ENCODE data around the gene CFAP77. TPM values are rescaled to one million over a fixed set of nuclear protein-coding genes. Genes with fewer than 3 reads are reported as not detected.

Gene CFAP77
- total and polyA plus RNA-seq, 2 donors from 2014 or later, result 0.50 TPM; not detected in 1

GRCh38 chr9:132404228-132404881 lies 5.7 kb upstream of the CFAP77 start:
- H3K4me1 ChIP-seq (ENCODE audit: control insufficient read depth in 2 of 3, insufficient read depth in 2 of 3, low read depth in 1 of 3, low read length in 3 of 3), result peaks cover 0 to 12% (median 2%) of the 10 kb centered on the region in 3 donors
- H3K27me3 ChIP-seq (ENCODE audit: control insufficient read depth, insufficient read depth, low read length), result no peaks in the 10 kb centered on the region
- FAIRE-seq (no peak), DNase-seq (peak in 1 of 5 donors; percentile 25)
- intact Hi-C loops (cut with DNase I), result no loop called here
- H3K36me3 ChIP-seq (ENCODE audit: control insufficient read depth in 2 of 3, insufficient read depth in 3 of 3, low read length in 3 of 3), result peaks cover 2 to 14% (median 8%) of the 10 kb centered on the region in 3 donors
- H3K9me3 ChIP-seq (ENCODE audit: control insufficient read depth in 2 of 3, insufficient read depth in 1 of 3, low read length in 3 of 3), result no peaks in the 10 kb centered on the region
- no peak overlapping the region for H3K9ac ChIP-seq (ENCODE audit: low read length in 3 of 3)
- H3K4me3 ChIP-seq (ENCODE audit: low read length in 3 of 3), result no peak overlapping the region
- no peak overlapping the region for H3K27ac ChIP-seq (ENCODE audit: low read depth in 2 of 2, low read length in 2 of 2)
- no peak for TF ChIP-seq CTCF (IDR thresholded peaks at IDR 0.05; ENCODE audit: borderline replicate concordance, extremely low read depth, insufficient read depth)

GRCh38 chr9:132406554-132407122 lies 3.4 kb upstream of the CFAP77 start, which contains the start of gene TTF1:
Gene TTF1, minus strand, starts transcription at chr9:132406840. Its CDS starts 4,019 bp downstream, at chr9:132402821.
- H3K4me3 ChIP-seq (ENCODE audit: low read length in 3 of 3), result peak within 1 kb of the TSS; percentile 73 to 98 (median 74)
- FAIRE-seq (no peak), DNase-seq (peak; percentile 93 to 97 (median 95))
- peak; percentile 3 for TF ChIP-seq CTCF (IDR thresholded peaks at IDR 0.05; ENCODE audit: borderline replicate concordance, extremely low read depth, insufficient read depth)
- intact Hi-C loops (cut with DNase I), result no loop called here
- peak within 1 kb of the TSS; percentile 28 to 62 (median 41) for H3K9ac ChIP-seq (ENCODE audit: low read length in 3 of 3)
- peaks cover 0 to 23% (median 0%) of the 10 kb centered on the region in 3 donors for H3K4me1 ChIP-seq (ENCODE audit: control insufficient read depth in 2 of 3, insufficient read depth in 2 of 3, low read depth in 1 of 3, low read length in 3 of 3)
- no peaks in the 10 kb centered on the region for H3K9me3 ChIP-seq (ENCODE audit: control insufficient read depth in 2 of 3, insufficient read depth in 1 of 3, low read length in 3 of 3)
- peaks cover 0 to 8% (median 3%) of the 10 kb centered on the region in 3 donors for H3K36me3 ChIP-seq (ENCODE audit: control insufficient read depth in 2 of 3, insufficient read depth in 3 of 3, low read length in 3 of 3)
- peaks cover 2% of the 10 kb centered on the region for H3K27me3 ChIP-seq (ENCODE audit: control insufficient read depth, insufficient read depth, low read length)
- H3K27ac ChIP-seq (ENCODE audit: low read depth in 2 of 2, low read length in 2 of 2), result no peak within 1 kb of the TSS

GRCh38 chr9:132407196-132407595 lies 2.8 kb upstream of the CFAP77 start:
- Histone ChIP-seq H3K27me3 (ENCODE audit: control insufficient read depth, insufficient read depth, low read length) (peaks cover 2% of the 10 kb centered on the region), H3K27ac (ENCODE audit: low read depth in 2 of 2, low read length in 2 of 2) (no peak overlapping the region), H3K4me1 (ENCODE audit: control insufficient read depth in 2 of 3, insufficient read depth in 2 of 3, low read depth in 1 of 3, low read length in 3 of 3) (peaks cover 0 to 23% (median 0%) of the 10 kb centered on the region in 3 donors), H3K4me3 (ENCODE audit: low read length in 3 of 3) (peak overlapping the region in 2 of 3 donors; percentile 73 to 98), H3K36me3 (ENCODE audit: control insufficient read depth in 2 of 3, insufficient read depth in 3 of 3, low read length in 3 of 3) (peaks cover 0 to 2% (median 2%) of the 10 kb centered on the region in 3 donors), H3K9ac (ENCODE audit: low read length in 3 of 3) (peak overlapping the region in 1 of 3 donors; percentile 62), H3K9me3 (ENCODE audit: control insufficient read depth in 2 of 3, insufficient read depth in 1 of 3, low read length in 3 of 3) (no peaks in the 10 kb centered on the region)
- no peak for DNase-seq
- no peak for TF ChIP-seq CTCF (IDR thresholded peaks at IDR 0.05; ENCODE audit: borderline replicate concordance, extremely low read depth, insufficient read depth)
- intact Hi-C loops (cut with DNase I), result no loop called here
- no peak for FAIRE-seq
